ENCODE data around the gene MBNL1. TPM values are rescaled to one million over a fixed set of nuclear protein-coding genes. Genes with fewer than 3 reads are reported as not detected.

The MBNL1 gene
- total RNA-seq, 1 experiment from 2014 or later = 200 TPM

DNA sequence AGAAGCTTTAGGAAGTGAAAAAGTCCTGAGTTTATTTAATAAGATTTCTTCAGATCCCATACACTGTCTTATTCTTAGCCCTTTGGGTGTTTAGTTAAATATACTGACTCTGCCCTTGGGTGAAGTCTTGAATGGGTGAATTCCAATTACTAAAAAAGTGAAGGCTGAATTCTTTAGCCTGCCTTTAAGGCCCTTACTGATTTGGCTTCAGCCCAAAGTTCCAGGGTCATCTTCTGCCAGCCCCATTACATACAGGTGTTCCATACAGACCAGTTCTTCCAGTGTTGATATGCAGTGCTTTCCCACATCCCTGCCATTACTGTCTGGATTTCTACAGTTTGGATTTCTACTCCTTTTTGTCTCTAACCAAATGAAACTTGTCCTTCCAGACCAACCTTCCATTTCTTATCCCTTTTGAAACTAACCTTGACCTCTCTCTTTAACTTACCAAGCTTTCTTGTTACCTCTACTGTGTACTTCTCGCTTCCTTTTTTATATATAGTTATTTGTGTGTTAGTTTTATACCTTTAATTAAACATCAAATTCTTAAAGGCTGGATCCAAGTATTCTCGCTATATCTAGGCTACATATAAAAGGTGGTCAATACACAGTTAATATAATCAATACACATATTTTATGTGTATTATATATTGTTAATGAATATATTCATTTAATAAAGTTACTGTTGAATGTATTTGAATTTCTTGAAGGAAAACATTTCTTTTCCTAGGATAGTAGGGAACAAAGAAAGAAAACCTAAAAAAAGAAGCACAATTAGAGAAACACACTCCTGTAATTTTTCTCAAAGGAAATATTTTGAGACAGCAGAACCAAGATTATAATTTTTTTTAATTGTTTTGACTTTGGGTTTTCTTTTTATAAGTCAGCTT lies 15.0 kb downstream of the MBNL1 start:
- no peak overlapping the region for H3K9ac ChIP-seq (ENCODE audit: low read length)
- H3K9me3 ChIP-seq (ENCODE audit: control insufficient read depth in 1 of 2, insufficient read depth in 1 of 2, low read depth in 1 of 2, low read length in 2 of 2) = no peaks in the 10 kb centered on the region
- no peak overlapping the region for H2AFZ ChIP-seq (ENCODE audit: low read depth, low read length, poor library complexity, severe bottlenecking)
- ATAC-seq = no peak; the same call in 1 of the 2 replicates
- no TSS peak for BruUV-seq (replicated peaks)
- ChIA-PET CTCF (no interaction called here), POLR2A (interaction anchor here (1.7 kb wide), 1 partner anchor 15 kb away, joined by 3 read pairs; the partner anchor contains the start of gene MBNL1), RAD21 (ENCODE audit: low non-redundant PET in 1 of 2, low total read pairs in 2 of 2, uncharacterized antibody in 2 of 2, unreplicated experiment in 2 of 2) (no interaction called here)
- no peak for DNase-seq (ENCODE audit: low read depth, low spot score)
- intact Hi-C loops (cut with micrococcal nuclease) = no loop called here
- H3K4me3 ChIP-seq (replicated peaks in 1 of 2; ENCODE audit: low read depth in 1 of 2, low read length in 2 of 2) = no peak overlapping the region
- no peaks in the 10 kb centered on the region for H3K27me3 ChIP-seq (ENCODE audit: insufficient read depth, low read length)
- no peak overlapping the region for H3K4me2 ChIP-seq (ENCODE audit: low read length)
- no peaks in the 10 kb centered on the region for H3K9me2 ChIP-seq (ENCODE audit: insufficient read depth)
- H3K36me3 ChIP-seq (ENCODE audit: control insufficient read depth in 1 of 2, insufficient read depth in 2 of 2, low read length in 2 of 2) = no peaks in the 10 kb centered on the region
- peaks cover 43 to 44% of the 10 kb centered on the region in 2 experiments for H3K4me1 ChIP-seq (ENCODE audit: control insufficient read depth in 1 of 2, insufficient read depth in 2 of 2, low read length in 2 of 2)
- H3K27ac ChIP-seq (ENCODE audit: low read depth, low read length) = no peak overlapping the region
- H4K20me1 ChIP-seq (ENCODE audit: insufficient read depth) = peaks cover 28% of the 10 kb centered on the region; the same call in 1 of the 2 replicates
- H3K79me2 ChIP-seq (ENCODE audit: insufficient read depth, low read length) = peaks cover 97% of the 10 kb centered on the region
- TF ChIP-seq YY1 (IDR thresholded peaks at IDR 0.05; ENCODE audit: extremely low read depth, insufficient replicate concordance, low read depth, low read length) = no peak
- TF ChIP-seq CEBPB (IDR thresholded peaks at IDR 0.05; ENCODE audit: low read depth) = no peak
- TF ChIP-seq TCF7L2 (IDR thresholded peaks at IDR 0.05; ENCODE audit: borderline replicate concordance, extremely low read depth, insufficient read depth, insufficient read length) = no peak
- no peak for TF ChIP-seq CBX3 (IDR thresholded peaks at IDR 0.05; ENCODE audit: low read depth)
- TF ChIP-seq EZH2phosphoT487 (IDR thresholded peaks at IDR 0.05; ENCODE audit: borderline replicate concordance) = no peak
- TF ChIP-seq ZBTB33 (IDR thresholded peaks at IDR 0.05; ENCODE audit: extremely low read depth, insufficient replicate concordance, low read length) = no peak
- no peak for TF ChIP-seq ZFX (IDR thresholded peaks at IDR 0.05)
- no peak for TF ChIP-seq RAD21 (IDR thresholded peaks at IDR 0.05; ENCODE audit: low read depth)
